ENCODE data around the gene NEXN. TPM values are rescaled to one million over a fixed set of nuclear protein-coding genes. Genes with fewer than 3 reads are reported as not detected.

NEXN gene
- total RNA-seq, 1 donor from 2014 or later: 0.26 TPM

- DNase-seq (ENCODE audit: low read depth) (no peak), FAIRE-seq (no peak)
- no peak overlapping the region for H3K4me3 ChIP-seq (ENCODE audit: low read depth, low read length)
- no peak for TF ChIP-seq CTCF (IDR thresholded peaks at IDR 0.05; ENCODE audit: insufficient read depth, low read length, severe bottlenecking)
- H3K36me3 ChIP-seq (ENCODE audit: control insufficient read depth, insufficient read depth, low read length): no peaks in the 10 kb centered on the region
- no peaks in the 10 kb centered on the region for H3K27me3 ChIP-seq (ENCODE audit: control insufficient read depth, insufficient read depth, low read length)
Observed at GRCh38 chr1:77984629-77985028, 96.2 kb downstream of the NEXN start.

- FAIRE-seq (no peak), DNase-seq (ENCODE audit: low read depth) (peak; percentile 29)
- H3K4me3 ChIP-seq (ENCODE audit: low read depth, low read length): no peak overlapping the region
- no peaks in the 10 kb centered on the region for H3K36me3 ChIP-seq (ENCODE audit: control insufficient read depth, insufficient read depth, low read length)
- H3K27me3 ChIP-seq (ENCODE audit: control insufficient read depth, insufficient read depth, low read length): no peaks in the 10 kb centered on the region
- TF ChIP-seq CTCF (IDR thresholded peaks at IDR 0.05; ENCODE audit: insufficient read depth, low read length, severe bottlenecking): no peak
Observed at GRCh38 chr1:77986810-77987209, 98.4 kb downstream of the NEXN start.

- H3K4me3 ChIP-seq (ENCODE audit: low read depth, low read length): no peak overlapping the region
- TF ChIP-seq CTCF (IDR thresholded peaks at IDR 0.05; ENCODE audit: insufficient read depth, low read length, severe bottlenecking): no peak
- H3K36me3 ChIP-seq (ENCODE audit: control insufficient read depth, insufficient read depth, low read length): no peaks in the 10 kb centered on the region
- H3K27me3 ChIP-seq (ENCODE audit: control insufficient read depth, insufficient read depth, low read length): no peaks in the 10 kb centered on the region
- DNase-seq (ENCODE audit: low read depth): no peak
- no peak for FAIRE-seq
Observed at GRCh38 chr1:77987919-77988318, 99.5 kb downstream of the NEXN start.

GRCh38 chr1:77989744-77990143 lies 101.3 kb downstream of the NEXN start:
- no peak for DNase-seq (ENCODE audit: low read depth)
- no peak for FAIRE-seq
- no peak for TF ChIP-seq CTCF (IDR thresholded peaks at IDR 0.05; ENCODE audit: insufficient read depth, low read length, severe bottlenecking)

GRCh38 chr1:77990629-77991204 lies 102.3 kb downstream of the NEXN start:
- Histone ChIP-seq H3K36me3 (ENCODE audit: control insufficient read depth, insufficient read depth, low read length) (peaks cover 2% of the 10 kb centered on the region), H3K4me3 (ENCODE audit: low read depth, low read length) (no peak overlapping the region), H3K27me3 (ENCODE audit: control insufficient read depth, insufficient read depth, low read length) (no peaks in the 10 kb centered on the region)
- DNase-seq (ENCODE audit: low read depth) (no peak), FAIRE-seq (no peak)
- TF ChIP-seq CTCF (IDR thresholded peaks at IDR 0.05; ENCODE audit: insufficient read depth, low read length, severe bottlenecking): no peak

More at GRCh38 chr1:77989744-77990143, 101.3 kb downstream of the NEXN start:
- H3K36me3 ChIP-seq (ENCODE audit: control insufficient read depth, insufficient read depth, low read length): no peaks in the 10 kb centered on the region
- H3K27me3 ChIP-seq (ENCODE audit: control insufficient read depth, insufficient read depth, low read length): no peaks in the 10 kb centered on the region
- H3K4me3 ChIP-seq (ENCODE audit: low read depth, low read length): no peak overlapping the region

- FAIRE-seq: no peak
- Histone ChIP-seq H3K36me3 (ENCODE audit: control insufficient read depth, insufficient read depth, low read length) (peaks cover 2% of the 10 kb centered on the region), H3K4me3 (ENCODE audit: low read depth, low read length) (no peak overlapping the region), H3K27me3 (ENCODE audit: control insufficient read depth, insufficient read depth, low read length) (no peaks in the 10 kb centered on the region)
- TF ChIP-seq CTCF (IDR thresholded peaks at IDR 0.05; ENCODE audit: insufficient read depth, low read length, severe bottlenecking): no peak
- peak; percentile 82 for DNase-seq (ENCODE audit: low read depth)
Observed at GRCh38 chr1:77991638-77992037, 103.2 kb downstream of the NEXN start.
